Embryonic facial prominence (tissue), 1 donor: Measurements from ENCODE around the gene BCAS1.

Source experiments
- DNase-seq: peaks from one replicate; pipeline ENCODE4 v3.0.0-alpha.2; 2016; ENCODE audit errors: extremely low spot score

BCAS1 gene

GRCh38 chr20:54103067-54103761 lies 32.8 kb upstream of the BCAS1 start:
- DNase-seq: no peak

- DNase-seq: no peak
These were observed 32.1 kb upstream of the BCAS1 start for GRCh38 chr20:54102543-54102942.

- no peak for DNase-seq
These were observed 30.2 kb upstream of the BCAS1 start for GRCh38 chr20:54100563-54100962.

GRCh38 chr20:54099894-54100293 lies 29.5 kb upstream of the BCAS1 start:
- no peak for DNase-seq

GRCh38 chr20:54098047-54098446 lies 27.7 kb upstream of the BCAS1 start:
- no peak for DNase-seq

- DNase-seq: no peak
These were observed 26.8 kb upstream of the BCAS1 start for GRCh38 chr20:54097236-54097529.

GRCh38 chr20:54095824-54096223 lies 25.4 kb upstream of the BCAS1 start:
- DNase-seq: no peak

GRCh38 chr20:54094268-54094580 lies 23.8 kb upstream of the BCAS1 start:
- no peak for DNase-seq

GRCh38 chr20:54093423-54094267 lies 23.3 kb upstream of the BCAS1 start:
- no peak for DNase-seq

GRCh38 chr20:54092021-54092420 lies 21.6 kb upstream of the BCAS1 start:
- DNase-seq: no peak

GRCh38 chr20:54091120-54091480 lies 20.7 kb upstream of the BCAS1 start:
- no peak for DNase-seq

GRCh38 chr20:54090230-54091119 lies 20.1 kb upstream of the BCAS1 start:
- no peak for DNase-seq

GRCh38 chr20:54088430-54088829 lies 18.0 kb upstream of the BCAS1 start:
- no peak for DNase-seq

GRCh38 chr20:54086507-54087039 lies 16.2 kb upstream of the BCAS1 start:
- DNase-seq: no peak

- DNase-seq: no peak
These were observed 15.5 kb upstream of the BCAS1 start for GRCh38 chr20:54085910-54086309.

GRCh38 chr20:54085425-54085824 lies 15.0 kb upstream of the BCAS1 start:
- no peak for DNase-seq

- DNase-seq: no peak
These were observed 14.5 kb upstream of the BCAS1 start for GRCh38 chr20:54084727-54085388.

- DNase-seq: no peak
These were observed 13.8 kb upstream of the BCAS1 start for GRCh38 chr20:54084193-54084592.

- no peak for DNase-seq
These were observed 13.1 kb upstream of the BCAS1 start for GRCh38 chr20:54083459-54083858.

GRCh38 chr20:54082100-54082499 lies 11.7 kb upstream of the BCAS1 start:
- DNase-seq: no peak

GRCh38 chr20:54079652-54080051 lies 9.3 kb upstream of the BCAS1 start:
- no peak for DNase-seq
